Activated naive CD4-positive, alpha-beta T cell treated with anti-CD3 and anti-CD28 coated beads, Interleukin-2, amount 50 U/mL, for 72 hours (primary cell): ENCODE results near the gene PITPNM1. TPM values are rescaled to one million over a fixed set of nuclear protein-coding genes. Genes with fewer than 3 reads are reported as not detected.

Source experiments
- ATAC-seq, 2 donors: fragments of 150-1000 bp; cut with Tn5 transposase; 2 replicates each; pipeline ENCODE4 v1.10.0; 2021; ENCODE audit warnings: mild to moderate bottlenecking in 2 of 2, moderate library complexity in 2 of 2
- DNase-seq, 2 donors: peaks; one replicate each; pipeline ENCODE4 v3.0.0; 2021 to 2022; ENCODE audit warnings: low spot score in 2 of 2
- H3K27ac Mint-ChIP-seq, 2 donors: one replicate each; pipeline ENCODE4 v1.8.0; 2022; ENCODE audit warnings: mild to moderate bottlenecking in 2 of 2, mixed read lengths in 2 of 2
- H3K36me3 Mint-ChIP-seq, 2 donors: one replicate each; pipeline ENCODE4 v1.8.0; 2022; ENCODE audit warnings: mixed read lengths in 2 of 2
- H3K9me3 Mint-ChIP-seq, 2 donors: one replicate each; pipeline ENCODE4 v1.8.0; 2022; ENCODE audit warnings: mixed read lengths in 2 of 2
- total RNA-seq, 2 donors: library from RNA; stranded (reverse); gene quantifications; one replicate each; pipeline ENCODE4 v1.2.3, GENCODE V29; 2022

Gene PITPNM1
- total RNA-seq, 2 donors from 2014 or later: 102 to 122 TPM

GRCh38 chr11:67508486-67509121 is 3.4 kb upstream of the PITPNM1 start:
- ATAC-seq: peak; percentile 32 to 38
- H3K36me3 Mint-ChIP-seq: peaks cover 8 to 10% of the 10 kb centered on the region in 2 donors

GRCh38 chr11:67507864-67508485 is 2.8 kb upstream of the PITPNM1 start, which contains the start of gene CDK2AP2:
CDK2AP2 (minus strand) TSS chr11:67508162; CDS start chr11:67508082, 80 bp downstream.
- peak; percentile 75 to 77 for ATAC-seq
- Mint-ChIP-seq H3K27ac (peak within 1 kb of the TSS; percentile 97 to 99), H3K9me3 (no peaks in the 10 kb centered on the region), H3K36me3 (peaks cover 8 to 12% of the 10 kb centered on the region in 2 donors)
- peak; percentile 97 to 99 for DNase-seq

More at GRCh38 chr11:67508486-67509121, 3.4 kb upstream of the PITPNM1 start:
- Mint-ChIP-seq H3K27ac (peak overlapping the region; percentile 97 to 99), H3K9me3 (no peaks in the 10 kb centered on the region)
- peak; percentile 98 to 99 for DNase-seq

GRCh38 chr11:67507242-67507863 is 2.2 kb upstream of the PITPNM1 start:
- H3K36me3 Mint-ChIP-seq: peaks cover 8 to 15% of the 10 kb centered on the region in 2 donors
- ATAC-seq (no peak), DNase-seq (no peak)
- H3K27ac Mint-ChIP-seq: peak overlapping the region; percentile 97
- no peaks in the 10 kb centered on the region for H3K9me3 Mint-ChIP-seq

GRCh38 chr11:67506426-67507051 is 1.4 kb upstream of the PITPNM1 start:
- peak overlapping the region; percentile 97 for H3K27ac Mint-ChIP-seq
- H3K36me3 Mint-ChIP-seq: peaks cover 8 to 15% of the 10 kb centered on the region in 2 donors
- no peak for ATAC-seq
- no peaks in the 10 kb centered on the region for H3K9me3 Mint-ChIP-seq
- peak in 1 of 2 donors; percentile 61 for DNase-seq

- DNase-seq: peak; percentile 95 to 96
- ATAC-seq: peak; percentile 59 to 68
- Mint-ChIP-seq H3K36me3 (peaks cover 14 to 20% of the 10 kb centered on the region in 2 donors), H3K9me3 (no peaks in the 10 kb centered on the region), H3K27ac (peak overlapping the region; percentile 97 to 98)
Measured at GRCh38 chr11:67505605-67506396, 638 bp upstream of the PITPNM1 start.

- no peak for ATAC-seq
- peak in 1 of 2 donors; percentile 69 for DNase-seq
- Mint-ChIP-seq H3K27ac (peak overlapping the region; percentile 95 to 97), H3K9me3 (no peaks in the 10 kb centered on the region), H3K36me3 (peaks cover 21 to 24% of the 10 kb centered on the region in 2 donors)
Measured at GRCh38 chr11:67504005-67504949, 886 bp downstream of the PITPNM1 start.

GRCh38 chr11:67503119-67504004 is 1.8 kb downstream of the PITPNM1 start:
- ATAC-seq (no peak), DNase-seq (peak in 1 of 2 donors; percentile 56)
- Mint-ChIP-seq H3K27ac (peak overlapping the region; percentile 71 to 74), H3K9me3 (no peaks in the 10 kb centered on the region), H3K36me3 (peaks cover 21 to 24% of the 10 kb centered on the region in 2 donors)

- Mint-ChIP-seq H3K9me3 (no peaks in the 10 kb centered on the region), H3K36me3 (peaks cover 21 to 22% of the 10 kb centered on the region in 2 donors), H3K27ac (peak overlapping the region; percentile 7 to 71)
- no peak for ATAC-seq
- no peak for DNase-seq
Measured at GRCh38 chr11:67502328-67502979, 2.7 kb downstream of the PITPNM1 start.

GRCh38 chr11:67501854-67502253 is 3.3 kb downstream of the PITPNM1 start:
- no peak overlapping the region for H3K27ac Mint-ChIP-seq
- DNase-seq (peak in 1 of 2 donors; percentile 56), ATAC-seq (no peak)
- H3K9me3 Mint-ChIP-seq: no peaks in the 10 kb centered on the region
- peaks cover 15 to 18% of the 10 kb centered on the region in 2 donors for H3K36me3 Mint-ChIP-seq

GRCh38 chr11:67500831-67501715 is 4.1 kb downstream of the PITPNM1 start:
- peak overlapping the region in 1 of 2 donors; percentile 33 for H3K27ac Mint-ChIP-seq
- no peak for ATAC-seq
- H3K36me3 Mint-ChIP-seq: peaks cover 13 to 15% of the 10 kb centered on the region in 2 donors
- no peaks in the 10 kb centered on the region for H3K9me3 Mint-ChIP-seq
- DNase-seq: no peak

GRCh38 chr11:67500484-67500821 is 4.7 kb downstream of the PITPNM1 start:
- Mint-ChIP-seq H3K27ac (no peak overlapping the region), H3K9me3 (no peaks in the 10 kb centered on the region), H3K36me3 (peaks cover 13 to 14% of the 10 kb centered on the region in 2 donors)
- ATAC-seq (no peak), DNase-seq (no peak)

GRCh38 chr11:67499808-67500483 is 5.2 kb downstream of the PITPNM1 start:
- ATAC-seq (no peak), DNase-seq (no peak)
- Mint-ChIP-seq H3K9me3 (no peaks in the 10 kb centered on the region), H3K36me3 (peaks cover 13 to 14% of the 10 kb centered on the region in 2 donors), H3K27ac (peak overlapping the region in 1 of 2 donors; percentile 76)

- no peak for DNase-seq
- Mint-ChIP-seq H3K9me3 (no peaks in the 10 kb centered on the region), H3K36me3 (peaks cover 13 to 14% of the 10 kb centered on the region in 2 donors), H3K27ac (no peak overlapping the region)
- ATAC-seq: no peak
Measured at GRCh38 chr11:67498544-67498972, 6.6 kb downstream of the PITPNM1 start.
